ENCODE data around the gene CCDC179. TPM values are rescaled to one million over a fixed set of nuclear protein-coding genes. Genes with fewer than 3 reads are reported as not detected.
A peak's percentile ranks its signal among the peaks of the same experiment; 100 is the strongest.

The CCDC179 gene
- total and polyA plus RNA-seq, 4 donors, result not detected

DNA sequence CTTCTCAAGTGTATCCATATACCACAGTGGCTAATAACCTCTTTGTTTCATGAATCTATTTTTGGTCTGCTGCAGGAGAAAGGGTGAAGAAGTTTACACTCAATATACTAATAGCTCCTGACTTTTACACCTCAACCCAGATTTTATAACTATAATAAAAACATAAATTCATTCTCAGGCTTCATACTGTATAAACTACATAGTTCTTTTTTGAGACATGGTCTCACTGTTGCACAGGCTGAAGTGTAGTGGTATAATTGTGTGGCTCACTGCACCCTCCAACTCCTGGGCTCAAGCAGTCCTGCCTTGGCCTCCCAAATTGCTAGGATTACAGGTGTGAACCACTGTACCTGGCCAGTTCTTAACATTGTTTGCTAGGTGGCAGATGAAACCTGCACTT is 17.8 kb upstream of the CCDC179 start:
- H3K4me1 ChIP-seq (ENCODE audit: control insufficient read depth in 1 of 2, insufficient read depth in 2 of 2, low read length in 2 of 2), result no peaks in the 10 kb centered on the region
- no peaks in the 10 kb centered on the region for H3K36me3 ChIP-seq (ENCODE audit: control insufficient read depth in 1 of 2, insufficient read depth in 2 of 2, low read length in 1 of 2)
- DNase-seq, result no peak
- H3K27me3 ChIP-seq (ENCODE audit: control insufficient read depth in 1 of 2, insufficient read depth in 2 of 2, low read length in 1 of 2), result no peaks in the 10 kb centered on the region
- intact Hi-C loops (cut with DNase I), result no loop called here
- no peaks in the 10 kb centered on the region for H3K9me3 ChIP-seq (ENCODE audit: control insufficient read depth, low read length)
- no peak overlapping the region for H3K4me3 ChIP-seq (ENCODE audit: low read length in 2 of 2)
- ATAC-seq (ENCODE audit: low FRiP score), result no peak
- H3K27ac ChIP-seq (ENCODE audit: low read depth in 1 of 2, low read length in 2 of 2), result no peak overlapping the region

DNA sequence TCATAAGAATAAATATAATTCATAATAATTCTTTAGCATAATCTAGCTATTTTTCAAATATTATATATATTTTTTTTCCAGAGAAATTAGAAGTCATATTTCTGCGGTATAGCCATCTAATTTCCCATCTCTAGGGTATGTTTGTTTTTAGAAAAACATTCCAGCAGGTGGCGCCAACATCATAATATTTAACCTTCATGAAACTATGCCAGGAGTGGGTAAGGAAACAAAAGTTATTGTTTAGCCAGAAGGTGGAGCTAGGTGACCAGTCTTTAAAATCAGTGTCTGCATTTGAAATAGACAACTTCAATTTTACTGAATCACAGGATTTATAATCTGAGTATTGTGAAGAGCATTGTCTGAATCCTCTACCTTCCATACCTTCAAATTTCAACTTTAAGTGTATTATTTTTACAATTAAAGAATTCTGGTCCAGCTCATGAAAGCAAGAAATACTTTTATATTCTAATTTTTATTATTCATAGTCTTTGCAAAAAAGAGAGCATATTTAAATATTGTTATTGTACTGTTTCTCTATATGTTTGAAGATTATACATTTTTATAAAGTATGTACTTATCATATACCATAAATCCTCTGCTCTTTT is 15.7 kb upstream of the CCDC179 start:
- H3K27me3 ChIP-seq (ENCODE audit: control insufficient read depth in 1 of 2, insufficient read depth in 2 of 2, low read length in 1 of 2), result no peaks in the 10 kb centered on the region
- no peaks in the 10 kb centered on the region for H3K9me3 ChIP-seq (ENCODE audit: control insufficient read depth, low read length)
- H3K4me3 ChIP-seq (ENCODE audit: low read length in 2 of 2), result no peak overlapping the region
- H3K36me3 ChIP-seq (ENCODE audit: control insufficient read depth in 1 of 2, insufficient read depth in 2 of 2, low read length in 1 of 2), result no peaks in the 10 kb centered on the region
- no peak overlapping the region for H3K27ac ChIP-seq (ENCODE audit: low read depth in 1 of 2, low read length in 2 of 2)
- H3K4me1 ChIP-seq (ENCODE audit: control insufficient read depth in 1 of 2, insufficient read depth in 2 of 2, low read length in 2 of 2), result no peaks in the 10 kb centered on the region
- peak; percentile 85 for ATAC-seq (ENCODE audit: low FRiP score)
- intact Hi-C loops (cut with DNase I), result no loop called here
- WGBS, 2 donors, result 1 to 3% methylated on average over 2 of the region's 2 CpGs
- no peak for DNase-seq

DNA sequence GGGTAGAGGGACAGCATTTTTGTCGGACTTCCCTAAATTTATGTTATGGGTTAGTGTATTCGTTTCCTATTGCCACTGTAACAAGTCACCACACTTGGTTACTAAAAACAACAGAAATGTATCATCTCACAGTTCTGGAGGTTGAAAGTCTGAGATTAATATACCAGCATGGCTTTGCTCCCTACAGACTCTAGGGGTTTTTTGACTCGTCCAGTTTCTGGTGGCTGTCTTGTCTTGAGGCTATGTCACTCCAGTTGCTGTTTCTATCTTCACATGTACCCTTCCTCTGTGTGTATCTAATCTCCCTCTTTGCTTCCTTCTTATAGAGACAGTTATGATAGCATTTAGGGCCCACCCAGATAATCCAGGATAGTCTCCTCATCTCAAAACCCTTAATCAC is 9.1 kb upstream of the CCDC179 start:
- 85 to 88% methylated on average over 3 of the region's 3 CpGs for WGBS, 2 donors
- Histone ChIP-seq H3K9me3 (ENCODE audit: control insufficient read depth, low read length) (no peaks in the 10 kb centered on the region), H3K27me3 (ENCODE audit: control insufficient read depth in 1 of 2, insufficient read depth in 2 of 2, low read length in 1 of 2) (no peaks in the 10 kb centered on the region), H3K4me1 (ENCODE audit: control insufficient read depth in 1 of 2, insufficient read depth in 2 of 2, low read length in 2 of 2) (no peaks in the 10 kb centered on the region), H3K36me3 (ENCODE audit: control insufficient read depth in 1 of 2, insufficient read depth in 2 of 2, low read length in 1 of 2) (no peaks in the 10 kb centered on the region), H3K27ac (ENCODE audit: low read depth in 1 of 2, low read length in 2 of 2) (no peak overlapping the region), H3K4me3 (ENCODE audit: low read length in 2 of 2) (no peak overlapping the region)
- ATAC-seq (ENCODE audit: low FRiP score) (no peak), DNase-seq (no peak)
- intact Hi-C loops (cut with DNase I), result no loop called here

DNA sequence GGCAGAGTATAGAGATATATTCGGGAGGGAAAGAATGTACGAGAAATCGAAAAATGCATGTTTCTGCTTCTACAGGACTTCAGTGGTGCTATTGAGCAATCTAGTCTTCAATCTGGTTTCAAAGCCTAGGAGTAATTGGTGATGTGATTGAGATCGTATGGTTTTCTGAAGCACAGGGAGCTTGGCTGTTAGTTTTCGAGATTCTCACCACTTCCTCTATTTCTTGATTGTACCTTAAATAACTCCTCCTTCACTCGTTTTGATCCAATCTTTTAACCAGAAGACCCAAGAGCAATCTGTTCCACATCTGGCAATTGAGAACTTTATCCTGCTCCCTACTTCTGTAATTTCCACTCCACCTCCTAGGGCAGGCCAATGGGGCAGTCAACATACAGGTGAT is 518 bp downstream of the CCDC179 start:
- 88 to 90% methylated on average over 6 of the region's 6 CpGs for WGBS, 2 donors
- intact Hi-C loops (cut with DNase I), result no loop called here

DNA sequence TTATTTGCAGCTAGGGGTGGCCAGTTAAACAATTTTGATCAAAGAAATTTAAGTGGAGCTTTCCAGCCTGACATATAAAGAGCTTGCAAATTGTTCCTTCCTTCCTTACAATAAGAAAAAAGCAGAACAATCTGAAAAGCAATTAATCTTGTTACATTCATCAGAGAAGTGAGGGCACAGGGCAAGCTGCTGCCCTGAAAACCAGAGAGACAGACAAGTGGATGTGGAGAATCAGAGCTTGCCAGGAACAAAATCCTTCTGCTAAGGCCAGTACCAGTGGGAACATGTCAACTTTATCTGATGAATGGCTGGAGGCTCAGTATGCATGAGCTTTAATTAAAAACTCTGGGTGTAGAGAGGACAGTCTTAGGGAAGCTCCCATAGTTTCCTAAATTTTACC is 8.8 kb downstream of the CCDC179 start:
- H3K4me3 ChIP-seq (ENCODE audit: low read length in 2 of 2), result no peak overlapping the region
- no peak overlapping the region for H3K27ac ChIP-seq (ENCODE audit: low read depth in 1 of 2, low read length in 2 of 2)
- no peaks in the 10 kb centered on the region for H3K36me3 ChIP-seq (ENCODE audit: control insufficient read depth in 1 of 2, insufficient read depth in 2 of 2, low read length in 1 of 2)
- ATAC-seq (ENCODE audit: low FRiP score), result no peak
- H3K4me1 ChIP-seq (ENCODE audit: control insufficient read depth in 1 of 2, insufficient read depth in 2 of 2, low read length in 2 of 2), result no peaks in the 10 kb centered on the region
- no peaks in the 10 kb centered on the region for H3K27me3 ChIP-seq (ENCODE audit: control insufficient read depth in 1 of 2, insufficient read depth in 2 of 2, low read length in 1 of 2)
- H3K9me3 ChIP-seq (ENCODE audit: control insufficient read depth, low read length), result peaks cover 4% of the 10 kb centered on the region
- intact Hi-C loops (cut with DNase I), result no loop called here
- DNase-seq, result no peak

More for the DNA sequence above, 518 bp downstream of the CCDC179 start:
- no peak for DNase-seq
- Histone ChIP-seq H3K4me3 (ENCODE audit: low read length in 2 of 2) (no peak overlapping the region), H3K27me3 (ENCODE audit: control insufficient read depth in 1 of 2, insufficient read depth in 2 of 2, low read length in 1 of 2) (no peaks in the 10 kb centered on the region), H3K4me1 (ENCODE audit: control insufficient read depth in 1 of 2, insufficient read depth in 2 of 2, low read length in 2 of 2) (no peaks in the 10 kb centered on the region), H3K9me3 (ENCODE audit: control insufficient read depth, low read length) (no peaks in the 10 kb centered on the region), H3K27ac (ENCODE audit: low read depth in 1 of 2, low read length in 2 of 2) (no peak overlapping the region), H3K36me3 (ENCODE audit: control insufficient read depth in 1 of 2, insufficient read depth in 2 of 2, low read length in 1 of 2) (no peaks in the 10 kb centered on the region)
- ATAC-seq (ENCODE audit: low FRiP score), result no peak

DNA sequence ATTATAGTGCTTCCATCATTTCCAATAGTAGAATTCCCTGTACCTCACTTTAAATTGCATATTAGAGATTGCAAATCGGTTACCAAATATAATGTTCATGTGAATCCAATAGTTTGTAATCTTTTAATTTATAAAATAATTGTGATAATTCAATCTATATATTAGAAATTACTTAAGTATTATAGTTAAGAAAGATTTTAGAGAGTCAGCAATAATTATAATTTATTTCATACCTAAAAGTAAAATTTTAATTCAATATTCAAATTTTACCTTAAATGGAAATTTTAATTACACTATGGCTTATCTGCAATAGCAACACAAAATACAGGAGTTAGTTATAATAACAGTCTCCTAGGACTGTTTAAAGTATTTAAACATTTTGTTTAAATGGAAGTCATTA is 13.5 kb downstream of the CCDC179 start:
- no peak for DNase-seq
- peaks cover 4% of the 10 kb centered on the region for H3K9me3 ChIP-seq (ENCODE audit: control insufficient read depth, low read length)
- H3K27me3 ChIP-seq (ENCODE audit: control insufficient read depth in 1 of 2, insufficient read depth in 2 of 2, low read length in 1 of 2), result no peaks in the 10 kb centered on the region
- ATAC-seq (ENCODE audit: low FRiP score), result no peak
- no peaks in the 10 kb centered on the region for H3K36me3 ChIP-seq (ENCODE audit: control insufficient read depth in 1 of 2, insufficient read depth in 2 of 2, low read length in 1 of 2)
- intact Hi-C loops (cut with DNase I), result no loop called here
- no peak overlapping the region for H3K27ac ChIP-seq (ENCODE audit: low read depth in 1 of 2, low read length in 2 of 2)
- no peaks in the 10 kb centered on the region for H3K4me1 ChIP-seq (ENCODE audit: control insufficient read depth in 1 of 2, insufficient read depth in 2 of 2, low read length in 2 of 2)
- WGBS, 2 donors, result 91 to 93% methylated on average over 1 of the region's 1 CpG
- H3K4me3 ChIP-seq (ENCODE audit: low read length in 2 of 2), result no peak overlapping the region

DNA sequence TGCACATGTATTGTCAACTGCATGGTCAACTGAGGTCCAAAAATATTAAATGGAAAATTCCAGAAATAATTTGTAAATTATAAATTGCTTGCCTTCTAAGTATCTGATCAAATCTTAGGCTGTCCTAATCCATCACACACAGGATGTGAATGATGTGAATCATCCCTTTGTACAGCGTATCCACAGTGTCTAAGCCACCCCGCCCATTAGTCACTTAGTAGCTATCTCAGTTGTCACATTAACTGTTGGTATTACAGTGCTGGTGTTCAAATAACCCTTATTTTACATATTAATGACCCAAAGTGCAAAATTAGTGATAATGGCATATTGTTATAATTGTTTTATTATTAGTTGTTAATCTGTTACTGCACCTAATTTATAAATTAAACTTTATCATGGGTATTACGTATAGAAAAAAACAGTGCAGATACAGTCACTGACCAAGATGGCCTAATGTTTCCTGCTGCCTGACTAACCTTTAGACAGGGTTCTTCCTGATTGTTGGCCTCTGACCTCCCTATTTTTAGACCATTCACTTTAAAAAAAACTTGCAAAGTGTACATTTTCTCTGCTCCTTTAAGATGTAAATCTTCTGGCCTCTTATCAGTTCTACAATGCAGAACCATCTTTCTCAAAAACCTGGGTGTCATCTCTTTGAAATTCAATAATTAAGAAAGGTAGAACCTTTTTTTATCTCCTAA is 27.8 kb downstream of the CCDC179 start:
- H3K27me3 ChIP-seq (ENCODE audit: control insufficient read depth in 1 of 2, insufficient read depth in 2 of 2, low read length in 1 of 2), result no peaks in the 10 kb centered on the region
- 67 to 72% methylated on average over 3 of the region's 3 CpGs for WGBS, 2 donors
- H3K4me1 ChIP-seq (ENCODE audit: control insufficient read depth in 1 of 2, insufficient read depth in 2 of 2, low read length in 2 of 2), result peaks cover 0 to 2% of the 10 kb centered on the region in 2 donors
- H3K4me3 ChIP-seq (ENCODE audit: low read length in 2 of 2), result no peak overlapping the region
- H3K27ac ChIP-seq (ENCODE audit: low read depth in 1 of 2, low read length in 2 of 2), result no peak overlapping the region
- no peaks in the 10 kb centered on the region for H3K36me3 ChIP-seq (ENCODE audit: control insufficient read depth in 1 of 2, insufficient read depth in 2 of 2, low read length in 1 of 2)
- ATAC-seq (ENCODE audit: low FRiP score), result no peak
- no peaks in the 10 kb centered on the region for H3K9me3 ChIP-seq (ENCODE audit: control insufficient read depth, low read length)
- no peak for DNase-seq
- intact Hi-C loops (cut with DNase I), result no loop called here

DNA sequence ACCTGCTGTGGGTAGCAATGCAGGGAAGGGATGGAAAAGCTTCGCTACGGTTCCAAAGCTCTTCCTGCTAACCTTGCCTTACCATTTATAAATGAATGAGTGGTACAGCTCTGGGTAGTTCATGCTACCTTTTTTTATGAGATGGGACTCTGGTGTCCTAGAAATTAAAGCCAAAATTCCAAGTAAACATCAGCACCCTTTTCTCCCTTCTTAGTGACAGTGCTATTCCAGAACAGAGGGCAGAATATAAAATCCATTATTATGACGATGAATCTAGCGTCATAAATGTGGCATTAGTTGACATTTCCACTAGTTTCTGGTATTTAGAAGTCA is 30.2 kb downstream of the CCDC179 start:
- intact Hi-C loops (cut with DNase I), result no loop called here
- DNase-seq (no peak), ATAC-seq (ENCODE audit: low FRiP score) (no peak)
- Histone ChIP-seq H3K27me3 (ENCODE audit: control insufficient read depth in 1 of 2, insufficient read depth in 2 of 2, low read length in 1 of 2) (no peaks in the 10 kb centered on the region), H3K27ac (ENCODE audit: low read depth in 1 of 2, low read length in 2 of 2) (no peak overlapping the region), H3K4me3 (ENCODE audit: low read length in 2 of 2) (peak overlapping the region; percentile 9 to 73), H3K36me3 (ENCODE audit: control insufficient read depth in 1 of 2, insufficient read depth in 2 of 2, low read length in 1 of 2) (peaks cover 0 to 2% of the 10 kb centered on the region in 2 donors), H3K9me3 (ENCODE audit: control insufficient read depth, low read length) (no peaks in the 10 kb centered on the region), H3K4me1 (ENCODE audit: control insufficient read depth in 1 of 2, insufficient read depth in 2 of 2, low read length in 2 of 2) (peaks cover 0 to 2% of the 10 kb centered on the region in 2 donors)
- WGBS, 2 donors, result 10% methylated on average over 4 of the region's 4 CpGs

Measured in aorta (tissue), 5 donors.